KMS-11 (cell line): ENCODE results near the gene IFNLR1.

Experiments
- H2AFZ ChIP-seq: fragments of 200-600 bp; sonication (generic); 2 replicates; pipeline ENCODE4 v1.6.1; 2016; ENCODE audit warnings: antibody characterized with exemption, mixed run types, low read depth
- H3K27ac ChIP-seq: fragments of 200-600 bp; sonication (generic); 2 replicates; pipeline ENCODE4 v1.6.1; 2016; ENCODE audit warnings: mild to moderate bottlenecking, mixed run types
- H3K27me3 ChIP-seq: fragments of 200-600 bp; sonication (generic); 2 replicates; pipeline ENCODE4 v1.6.1; 2017; ENCODE audit warnings: mild to moderate bottlenecking, low read depth, mixed run types, moderate library complexity; ENCODE audit not compliant: insufficient read depth
- H3K36me3 ChIP-seq: fragments of 200-600 bp; sonication (generic); 2 replicates; pipeline ENCODE4 v1.6.1; 2017; ENCODE audit warnings: mild to moderate bottlenecking, mixed run types; ENCODE audit not compliant: insufficient read depth
- H3K4me1 ChIP-seq: fragments of 200-600 bp; sonication (generic); 2 replicates; pipeline ENCODE4 v1.6.1; 2016; ENCODE audit warnings: mild to moderate bottlenecking, low read depth, mixed run types; ENCODE audit not compliant: poor library complexity, severe bottlenecking
- H3K4me2 ChIP-seq: fragments of 200-600 bp; sonication (generic); 2 replicates; pipeline ENCODE4 v1.7.0; 2016; ENCODE audit warnings: mild to moderate bottlenecking, mixed run types
- H3K4me3 ChIP-seq: fragments of 200-600 bp; sonication (generic); IDR thresholded peaks from 2 replicates; pipeline ENCODE4 v1.6.1; 2017; ENCODE audit warnings: low read depth, low read length, mixed read lengths; ENCODE audit not compliant: insufficient read depth
- H3K79me2 ChIP-seq: fragments of 200-600 bp; sonication (generic); 2 replicates; pipeline ENCODE4 v1.6.1; 2016; ENCODE audit warnings: low read depth, mixed run types; ENCODE audit not compliant: insufficient read depth
- H3K9ac ChIP-seq: fragments of 200-600 bp; sonication (generic); 2 replicates; pipeline ENCODE4 v1.6.1; 2016; ENCODE audit warnings: mild to moderate bottlenecking, mixed run types
- H4K20me1 ChIP-seq: fragments of 200-600 bp; sonication (generic); 2 replicates; pipeline ENCODE4 v1.6.1; 2016; ENCODE audit warnings: mild to moderate bottlenecking, mixed run types; ENCODE audit not compliant: insufficient read depth
- CTCF ChIP-seq: fragments of 200-600 bp; sonication (generic); conservative IDR thresholded peaks from 2 replicates; pipeline ENCODE4 v1.6.1; 2017; ENCODE audit warnings: low read depth, mild to moderate bottlenecking, antibody characterized with exemption, low read length, moderate library complexity, mixed read lengths

IFNLR1 gene

GRCh38 chr1:24186993-24187790 lies at the start of gene IFNLR1:
TSS of gene IFNLR1 (minus strand) at chr1:24187289. CDS start at chr1:24187248, 41 bp downstream.
- Histone ChIP-seq H3K4me3 (peak within 1 kb of the TSS; percentile 83), H3K27ac (peak within 1 kb of the TSS; percentile 94), H3K4me2 (peak within 1 kb of the TSS; percentile 94), H4K20me1 (no peaks in the 10 kb centered on the region), H3K36me3 (no peaks in the 10 kb centered on the region), H3K4me1 (peaks cover 52% of the 10 kb centered on the region), H3K9ac (peak within 1 kb of the TSS; percentile 68), H3K27me3 (no peaks in the 10 kb centered on the region), H2AFZ (peak within 1 kb of the TSS; percentile 72), H3K79me2 (peaks cover 17% of the 10 kb centered on the region; the same call in 1 of the 2 replicates)
- no peak for TF ChIP-seq CTCF

GRCh38 chr1:24235921-24236788 lies 49.1 kb upstream of the IFNLR1 start:
- Histone ChIP-seq H3K27ac (no peak overlapping the region), H3K9ac (no peak overlapping the region), H4K20me1 (no peaks in the 10 kb centered on the region), H2AFZ (no peak overlapping the region), H3K36me3 (no peaks in the 10 kb centered on the region), H3K4me3 (no peak overlapping the region), H3K4me1 (no peaks in the 10 kb centered on the region), H3K27me3 (no peaks in the 10 kb centered on the region), H3K4me2 (no peak overlapping the region), H3K79me2 (no peaks in the 10 kb centered on the region)
- no peak for TF ChIP-seq CTCF

GRCh38 chr1:24233684-24234600 lies 46.9 kb upstream of the IFNLR1 start:
- Histone ChIP-seq H3K4me3 (no peak overlapping the region), H4K20me1 (no peaks in the 10 kb centered on the region), H3K79me2 (no peaks in the 10 kb centered on the region), H3K9ac (no peak overlapping the region), H2AFZ (no peak overlapping the region), H3K27ac (no peak overlapping the region), H3K4me1 (no peaks in the 10 kb centered on the region), H3K27me3 (no peaks in the 10 kb centered on the region), H3K4me2 (no peak overlapping the region), H3K36me3 (no peaks in the 10 kb centered on the region)
- no peak for TF ChIP-seq CTCF

GRCh38 chr1:24231701-24232100 lies 44.6 kb upstream of the IFNLR1 start:
- Histone ChIP-seq H3K36me3 (no peaks in the 10 kb centered on the region), H4K20me1 (no peaks in the 10 kb centered on the region), H3K27me3 (no peaks in the 10 kb centered on the region), H3K4me3 (no peak overlapping the region), H3K4me1 (no peaks in the 10 kb centered on the region), H3K27ac (no peak overlapping the region), H2AFZ (no peak overlapping the region), H3K4me2 (no peak overlapping the region), H3K9ac (no peak overlapping the region), H3K79me2 (no peaks in the 10 kb centered on the region)
- TF ChIP-seq CTCF, result no peak
